Mononuclear cell (primary cell): ENCODE results near the gene PAX6. TPM values are rescaled to one million over a fixed set of nuclear protein-coding genes. Genes with fewer than 3 reads are reported as not detected.
"Not testable (repeated sequence)": the region's sequence is repeated elsewhere in the genome, so short reads cannot be mapped to it uniquely, and the experiment has no call there.

Experiments
- H3K27me3 ChIP-seq: 2 replicates; pipeline ENCODE4 v1.6.0; 2011; ENCODE audit warnings: low read length, control low read depth; ENCODE audit not compliant: insufficient read depth
- H3K4me1 ChIP-seq: 2 replicates; pipeline ENCODE4 v1.5.1; 2011; ENCODE audit warnings: mild to moderate bottlenecking, low read length, control low read depth; ENCODE audit not compliant: insufficient read depth
- H3K4me3 ChIP-seq: 2 replicates; pipeline ENCODE4 v1.5.1; 2011; ENCODE audit warnings: mild to moderate bottlenecking, low read length, moderate library complexity
- H3K9me3 ChIP-seq: 2 replicates; pipeline ENCODE4 v1.5.1; 2011; ENCODE audit warnings: low read depth, mild to moderate bottlenecking, control low read depth, low read length
- total RNA-seq: library from RNA; depleted of rRNA; stranded (reverse); fragments of >200 nt; gene quantifications from one replicate; pipeline ENCODE4 v1.2.3, GENCODE V29; 2012

The PAX6 gene
- total RNA-seq, 1 donor, result 0.21 TPM

GRCh38 chr11:31747581-31747980 lies 63.5 kb downstream of the PAX6 start:
- Histone ChIP-seq H3K4me1 (no peaks in the 10 kb centered on the region), H3K9me3 (no peaks in the 10 kb centered on the region), H3K4me3 (no peak overlapping the region), H3K27me3 (no peaks in the 10 kb centered on the region)

- H3K27me3 ChIP-seq, H3K9me3 ChIP-seq, H3K4me3 ChIP-seq, H3K4me1 ChIP-seq: not testable (repeated sequence)
Observed at GRCh38 chr11:31740731-31741368, 70.3 kb downstream of the PAX6 start.

GRCh38 chr11:31740131-31740530 lies 71.0 kb downstream of the PAX6 start:
- no peak overlapping the region for H3K4me3 ChIP-seq
- no peaks in the 10 kb centered on the region for H3K9me3 ChIP-seq
- H3K4me1 ChIP-seq, result no peaks in the 10 kb centered on the region
- H3K27me3 ChIP-seq, result no peaks in the 10 kb centered on the region
